Mammary epithelial cell (primary cell): Measurements from ENCODE around the gene SAYSD1.

Experiments used
- EZH2 ChIP-seq: IDR thresholded peaks from 2 replicates; pipeline ENCODE4 v1.6.1; 2012; ENCODE audit warnings: low read length, inconsistent platforms, borderline replicate concordance
- TF ChIP-seq, protein P1 (sequence below), 2 donors: IDR thresholded peaks in 1 of 2; conservative IDR thresholded peaks in 1 of 2; 2 replicates each; pipeline ENCODE4 v1.5.1; 2011 to 2012; ENCODE audit warnings: inconsistent platforms in 2 of 2, low read length in 2 of 2, mild to moderate bottlenecking in 2 of 2, control low read depth in 1 of 2, low read depth in 1 of 2; ENCODE audit not compliant: insufficient read depth in 1 of 2; ENCODE audit errors: extremely low read depth in 1 of 2

DNA sequence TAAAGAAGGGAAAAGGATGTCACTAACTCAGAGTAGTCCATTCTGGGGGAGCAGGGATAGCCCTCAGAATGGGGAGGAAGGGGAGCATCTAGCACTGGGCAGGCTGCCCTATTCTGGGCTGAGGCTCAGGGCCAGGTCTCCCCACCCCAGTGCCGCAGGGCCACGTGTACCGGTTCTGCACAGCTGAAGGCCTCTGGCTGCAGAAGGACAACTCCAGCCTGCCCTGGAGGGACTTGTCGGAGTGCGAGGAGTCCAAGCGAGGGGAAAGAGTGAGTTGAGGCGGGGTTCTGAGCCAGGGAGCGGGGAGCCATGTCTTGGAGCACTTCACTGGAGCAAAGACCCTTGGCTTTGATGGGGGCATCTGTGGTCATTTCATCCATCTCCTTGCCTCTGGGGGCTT lies 49.4 kb downstream of the SAYSD1 start:
- TF ChIP-seq, protein P1, sequence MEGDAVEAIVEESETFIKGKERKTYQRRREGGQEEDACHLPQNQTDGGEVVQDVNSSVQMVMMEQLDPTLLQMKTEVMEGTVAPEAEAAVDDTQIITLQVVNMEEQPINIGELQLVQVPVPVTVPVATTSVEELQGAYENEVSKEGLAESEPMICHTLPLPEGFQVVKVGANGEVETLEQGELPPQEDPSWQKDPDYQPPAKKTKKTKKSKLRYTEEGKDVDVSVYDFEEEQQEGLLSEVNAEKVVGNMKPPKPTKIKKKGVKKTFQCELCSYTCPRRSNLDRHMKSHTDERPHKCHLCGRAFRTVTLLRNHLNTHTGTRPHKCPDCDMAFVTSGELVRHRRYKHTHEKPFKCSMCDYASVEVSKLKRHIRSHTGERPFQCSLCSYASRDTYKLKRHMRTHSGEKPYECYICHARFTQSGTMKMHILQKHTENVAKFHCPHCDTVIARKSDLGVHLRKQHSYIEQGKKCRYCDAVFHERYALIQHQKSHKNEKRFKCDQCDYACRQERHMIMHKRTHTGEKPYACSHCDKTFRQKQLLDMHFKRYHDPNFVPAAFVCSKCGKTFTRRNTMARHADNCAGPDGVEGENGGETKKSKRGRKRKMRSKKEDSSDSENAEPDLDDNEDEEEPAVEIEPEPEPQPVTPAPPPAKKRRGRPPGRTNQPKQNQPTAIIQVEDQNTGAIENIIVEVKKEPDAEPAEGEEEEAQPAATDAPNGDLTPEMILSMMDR (conservative IDR thresholded peaks at IDR 0.05 in 1 of 2, IDR thresholded peaks at IDR 0.05 in 1 of 2; ENCODE audit: extremely low read depth in 1 of 2, insufficient read depth in 1 of 2, low read depth in 1 of 2, low read length in 2 of 2) = no peak
- no peak for TF ChIP-seq EZH2
